IPS-18c (cell line): ENCODE measurements around the gene OOEP.

ENCODE experiments used
- H3K4me3 ChIP-seq: 2 replicates; pipeline ENCODE4 v1.7.0; 2013; ENCODE audit warnings: low read depth, mild to moderate bottlenecking, low read length, moderate library complexity; ENCODE audit not compliant: insufficient read depth
- H3K9me3 ChIP-seq: one replicate; pipeline ENCODE4 v1.6.1; 2013; ENCODE audit warnings: mild to moderate bottlenecking, low read length, moderate library complexity; ENCODE audit not compliant: control insufficient read depth, insufficient read depth

OOEP gene

DNA sequence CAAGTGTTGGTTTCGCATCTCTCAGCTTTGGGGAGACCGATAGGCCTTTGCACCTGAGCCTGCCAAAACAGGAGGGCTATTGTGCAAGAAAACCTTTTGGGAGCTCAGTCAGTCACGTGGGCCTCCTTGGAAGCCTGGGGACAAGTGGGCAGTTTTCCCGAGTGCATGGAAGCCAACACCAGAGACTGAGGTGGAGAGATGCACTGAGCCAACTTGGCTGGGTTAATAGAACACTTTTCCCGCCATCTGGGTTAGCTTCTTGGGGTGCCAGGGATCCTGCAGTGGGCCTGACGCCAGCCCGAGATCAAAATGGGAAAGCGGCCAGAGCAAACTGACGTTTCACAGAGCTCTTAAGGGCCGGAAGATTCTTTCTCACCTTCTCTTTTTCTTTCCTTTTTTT lies 2.8 kb upstream of the OOEP start:
- H3K9me3 ChIP-seq = peaks cover 4% of the 10 kb centered on the region
- H3K4me3 ChIP-seq = no peak overlapping the region

GRCh38 chr6:73371984-73372383 lies 2.3 kb upstream of the OOEP start:
- Histone ChIP-seq H3K4me3 (no peak overlapping the region), H3K9me3 (peaks cover 4% of the 10 kb centered on the region)

DNA sequence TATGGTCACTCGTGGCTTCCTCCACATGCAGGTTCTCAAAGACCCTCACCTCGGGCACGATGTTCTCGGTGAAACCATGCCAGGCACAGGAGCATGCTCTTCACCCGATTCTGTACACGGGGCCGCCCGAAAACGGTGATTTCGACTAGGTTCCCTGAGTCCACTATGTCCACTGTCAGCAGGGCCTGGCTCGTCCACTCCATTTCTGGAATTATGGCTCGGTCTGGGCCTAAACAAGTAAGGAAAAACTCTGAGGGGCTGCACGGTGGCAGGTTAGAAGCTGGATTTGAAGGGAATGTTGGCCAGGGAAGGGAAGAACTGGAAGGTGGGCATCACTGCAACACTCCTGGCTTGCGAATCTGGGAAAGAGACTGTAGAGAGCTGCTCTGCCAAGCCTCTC lies 540 bp downstream of the OOEP start:
- Histone ChIP-seq H3K4me3 (no peak overlapping the region), H3K9me3 (peaks cover 4% of the 10 kb centered on the region)

- Histone ChIP-seq H3K4me3 (no peak overlapping the region), H3K9me3 (peaks cover 4% of the 10 kb centered on the region)
These were observed 1.0 kb downstream of the OOEP start for GRCh38 chr6:73368675-73369074.

DNA sequence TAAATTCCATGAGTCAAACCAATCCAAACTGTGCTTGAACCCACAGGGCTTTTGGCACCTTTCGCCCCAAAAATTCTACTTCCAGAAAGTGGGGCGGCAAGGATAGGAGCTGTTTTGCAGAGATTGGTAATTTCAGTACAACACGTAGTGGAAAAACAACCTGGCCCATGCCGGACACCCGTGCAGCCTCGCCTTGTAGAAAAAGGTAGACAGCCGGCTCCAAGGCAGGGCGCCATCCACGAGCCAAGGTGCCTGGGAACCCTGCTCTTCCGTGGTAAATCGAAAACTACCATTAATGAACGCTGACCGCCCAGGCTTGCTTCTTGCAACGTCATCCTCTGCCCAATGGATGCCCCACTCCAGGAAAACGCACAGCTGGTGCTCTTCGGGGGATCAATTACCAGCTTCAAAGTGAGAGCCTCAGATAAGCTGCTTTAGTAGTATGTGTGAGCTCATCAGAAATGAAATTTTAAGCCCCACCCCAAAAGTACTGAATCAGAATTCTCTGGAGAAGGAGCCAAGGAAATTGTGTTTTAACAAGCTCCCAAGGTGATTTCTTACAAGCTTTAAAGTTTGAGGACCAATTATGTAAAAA lies 1.8 kb downstream of the OOEP start:
- no peak overlapping the region for H3K4me3 ChIP-seq
- peaks cover 4% of the 10 kb centered on the region for H3K9me3 ChIP-seq

- Histone ChIP-seq H3K4me3 (no peak overlapping the region), H3K9me3 (peaks cover 2% of the 10 kb centered on the region)
These were observed 5.1 kb downstream of the OOEP start for GRCh38 chr6:73364549-73364948.

DNA sequence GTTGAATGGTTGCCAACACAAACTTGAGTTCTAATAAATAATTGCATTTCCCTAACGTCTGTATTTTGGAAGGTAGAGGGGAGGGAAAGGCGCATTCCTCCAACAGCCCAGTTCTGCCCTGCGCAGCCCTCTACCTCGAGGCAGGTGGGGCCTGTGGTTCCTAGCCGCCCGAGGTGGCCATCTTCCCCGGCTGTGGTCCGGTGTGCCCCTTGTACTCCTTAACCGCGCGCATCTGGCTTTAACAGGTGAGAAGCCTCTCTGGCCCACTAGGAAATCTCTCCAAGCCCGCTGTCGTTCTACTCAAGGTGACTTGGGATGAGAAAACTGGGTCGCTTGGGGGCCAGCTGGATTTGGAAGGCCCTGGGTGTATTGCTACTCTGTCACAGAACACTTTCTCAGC lies 5.6 kb downstream of the OOEP start:
- Histone ChIP-seq H3K4me3 (no peak overlapping the region), H3K9me3 (peaks cover 2% of the 10 kb centered on the region)

- H3K4me3 ChIP-seq = no peak overlapping the region
- H3K9me3 ChIP-seq = peaks cover 2% of the 10 kb centered on the region
These were observed 6.2 kb downstream of the OOEP start for GRCh38 chr6:73363537-73363875.

DNA sequence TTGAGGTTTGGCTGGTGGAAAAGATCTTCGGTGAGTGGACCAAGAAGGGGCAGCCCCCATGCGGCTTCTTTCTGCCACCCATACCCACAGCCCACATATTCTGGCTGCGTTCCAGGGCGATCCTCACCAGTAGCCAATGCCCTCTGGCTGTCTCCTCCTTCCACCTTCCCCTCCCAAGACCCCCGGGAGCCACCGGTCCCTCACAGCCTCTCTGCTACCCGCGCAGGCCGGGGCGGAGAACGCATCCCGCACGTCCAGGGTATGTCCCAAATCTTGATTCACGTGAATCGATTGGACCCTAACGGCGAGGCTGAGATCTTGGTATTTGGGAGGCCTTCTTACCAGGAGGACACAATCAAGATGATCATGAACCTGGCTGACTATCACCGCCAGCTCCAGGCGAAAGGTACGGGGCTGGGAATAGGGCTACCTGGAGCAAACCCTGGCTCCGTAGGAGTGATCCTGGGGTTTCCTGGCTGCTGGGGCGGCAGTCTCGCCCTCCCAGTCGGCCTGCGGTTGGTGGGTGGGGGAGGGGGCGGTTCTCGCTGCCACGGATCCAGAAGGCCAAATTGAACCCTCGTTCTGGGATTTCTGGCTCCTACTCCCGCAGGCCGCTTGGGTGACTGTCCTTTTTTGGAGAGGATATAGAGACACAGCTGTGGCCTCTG lies 6.7 kb downstream of the OOEP start:
- Histone ChIP-seq H3K4me3 (no peak overlapping the region), H3K9me3 (peaks cover 2% of the 10 kb centered on the region)

- peaks cover 2% of the 10 kb centered on the region for H3K9me3 ChIP-seq
- no peak within 1 kb of the TSS for H3K4me3 ChIP-seq
These were observed 7.3 kb downstream of the OOEP start, which contains the start of gene KHDC3L for GRCh38 chr6:73362358-73362757. TSS of gene KHDC3L (plus strand) at chr6:73362658. CDS start at chr6:73362730, 72 bp downstream.

DNA sequence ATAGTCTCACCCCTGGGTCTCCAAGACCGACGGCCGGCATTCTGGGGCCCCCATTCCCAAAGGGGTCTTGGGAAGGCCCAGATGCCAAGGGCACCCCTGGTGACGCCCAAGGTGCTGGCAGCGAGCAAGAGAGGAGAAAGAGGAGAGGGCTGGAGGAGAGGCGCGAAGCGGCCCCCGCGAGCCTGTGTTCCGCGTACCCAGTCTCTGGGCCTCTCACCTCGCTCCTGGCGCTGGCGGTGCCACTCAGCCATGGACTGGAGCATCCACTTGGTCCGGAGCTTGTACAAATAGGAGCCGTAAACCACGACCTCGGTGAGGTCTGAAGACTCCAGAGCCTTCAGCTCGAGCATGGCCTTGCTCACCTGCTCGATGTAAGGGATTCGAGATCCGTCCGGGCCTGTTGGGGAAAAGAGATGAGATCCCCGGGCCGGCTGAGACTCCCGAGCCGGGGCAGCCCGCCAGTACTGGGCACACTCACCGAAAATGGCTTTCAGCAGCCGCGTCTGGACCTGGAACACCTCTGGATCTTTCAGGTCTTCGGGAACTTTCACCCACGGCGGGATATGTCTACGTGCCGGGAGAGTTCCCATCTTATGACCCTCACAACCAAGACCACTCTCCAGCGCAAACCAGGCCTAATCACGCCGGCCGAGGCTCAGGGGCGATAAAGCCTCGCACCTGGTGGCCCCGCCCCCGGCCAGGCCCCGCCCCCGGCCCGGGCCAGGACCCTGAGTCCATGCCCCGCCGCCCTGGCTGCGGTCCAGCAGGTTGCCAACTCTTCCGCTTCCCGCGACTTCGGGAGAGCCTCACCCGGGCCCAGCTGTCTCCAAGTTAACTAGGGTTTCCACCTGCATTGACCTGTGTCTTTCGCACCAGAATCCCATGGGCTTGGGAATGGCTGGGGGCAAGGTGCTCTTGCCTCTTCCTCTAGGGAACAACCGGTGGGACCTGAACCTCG lies 15.8 kb downstream of the OOEP start, which contains the start of gene DPPA5:
TSS of gene DPPA5 (minus strand) at position 641 of the 958 bp plus-strand sequence. CDS start at position 590, 51 bp downstream.
- H3K9me3 ChIP-seq = peaks cover 2% of the 10 kb centered on the region
- no peak within 1 kb of the TSS for H3K4me3 ChIP-seq

GRCh38 chr6:73349311-73349710 lies 20.4 kb downstream of the OOEP start:
- H3K4me3 ChIP-seq = no peak overlapping the region
- peaks cover 2% of the 10 kb centered on the region for H3K9me3 ChIP-seq

- H3K9me3 ChIP-seq = no peaks in the 10 kb centered on the region
- no peak overlapping the region for H3K4me3 ChIP-seq
These were observed 21.0 kb downstream of the OOEP start for GRCh38 chr6:73348550-73349204.

DNA sequence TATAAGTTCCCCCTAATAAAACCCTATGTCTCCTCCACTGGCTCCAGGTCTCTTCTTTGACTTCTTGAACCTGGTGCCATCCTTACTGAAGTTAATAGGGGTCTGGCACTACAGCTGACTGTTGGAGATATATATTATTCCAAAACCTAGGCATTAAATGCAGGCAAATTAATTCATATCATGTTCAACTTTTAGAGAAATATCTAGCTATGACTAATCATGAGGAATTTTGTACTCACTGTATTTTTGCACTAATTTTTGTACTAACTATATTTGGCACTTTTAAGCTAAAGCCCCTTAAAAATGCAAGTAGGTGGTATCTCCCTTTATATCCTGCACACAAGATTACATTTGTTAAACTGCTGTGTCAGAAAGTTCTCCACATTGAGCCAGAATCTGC lies 26.5 kb downstream of the OOEP start:
- no peak overlapping the region for H3K4me3 ChIP-seq

DNA sequence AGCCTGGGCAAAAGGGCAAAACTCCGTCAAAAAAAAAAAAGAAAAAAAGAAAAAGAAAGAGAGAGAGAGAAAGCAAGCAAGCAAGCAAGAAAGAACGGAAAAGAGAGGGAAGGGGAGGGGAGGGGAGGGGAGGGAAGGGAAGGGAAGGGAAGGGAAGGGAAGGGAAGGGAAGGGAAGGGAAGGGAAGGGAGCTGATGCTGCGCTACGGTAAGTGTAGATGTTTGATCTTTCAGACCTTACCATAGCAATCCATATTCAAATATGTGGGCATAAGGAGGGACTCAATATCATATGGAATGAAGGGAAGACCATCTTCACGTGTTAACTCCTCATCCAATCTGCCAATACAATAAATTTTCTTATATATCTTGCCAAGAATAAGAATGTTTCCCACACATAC lies 27.5 kb downstream of the OOEP start:
- Histone ChIP-seq H3K9me3 (no peaks in the 10 kb centered on the region), H3K4me3 (no peak overlapping the region)

More for the DNA sequence above, 26.5 kb downstream of the OOEP start:
- no peaks in the 10 kb centered on the region for H3K9me3 ChIP-seq

GRCh38 chr6:73341335-73341734 lies 28.4 kb downstream of the OOEP start:
- Histone ChIP-seq H3K9me3 (no peaks in the 10 kb centered on the region), H3K4me3 (no peak overlapping the region)

- Histone ChIP-seq H3K9me3 (no peaks in the 10 kb centered on the region), H3K4me3 (no peak overlapping the region)
These were observed 29.6 kb downstream of the OOEP start for GRCh38 chr6:73340048-73340447.
